KOPT-K1 (cell line): ENCODE data around the gene HLA-DPA1.

ENCODE experiments used
- H3K27ac ChIP-seq: fragments of 200-600 bp; sonication (generic); 2 replicates; pipeline ENCODE4 v1.5.1; 2016; ENCODE audit warnings: antibody characterized with exemption, mild to moderate bottlenecking, low read depth, low read length; ENCODE audit not compliant: poor library complexity, severe bottlenecking
- H3K36me3 ChIP-seq: fragments of 200-600 bp; sonication (generic); 2 replicates; pipeline ENCODE4 v1.5.1; 2017; ENCODE audit warnings: antibody characterized with exemption, mild to moderate bottlenecking, low read length, moderate library complexity; ENCODE audit not compliant: insufficient read depth
- H3K9me3 ChIP-seq: fragments of 200-600 bp; sonication (generic); 2 replicates; pipeline ENCODE4 v1.5.1; 2017; ENCODE audit warnings: antibody characterized with exemption, low read length, mild to moderate bottlenecking; ENCODE audit not compliant: insufficient read depth, poor library complexity, severe bottlenecking

Gene HLA-DPA1

GRCh38 chr6:33057222-33058150 lies 16.0 kb downstream of the HLA-DPA1 start:
- Histone ChIP-seq H3K27ac (no peak overlapping the region), H3K9me3 (no peaks in the 10 kb centered on the region), H3K36me3 (no peaks in the 10 kb centered on the region)

GRCh38 chr6:33053230-33053629 lies 20.2 kb downstream of the HLA-DPA1 start:
- H3K36me3 ChIP-seq, result no peaks in the 10 kb centered on the region
- no peaks in the 10 kb centered on the region for H3K9me3 ChIP-seq
- H3K27ac ChIP-seq, result no peak overlapping the region

DNA sequence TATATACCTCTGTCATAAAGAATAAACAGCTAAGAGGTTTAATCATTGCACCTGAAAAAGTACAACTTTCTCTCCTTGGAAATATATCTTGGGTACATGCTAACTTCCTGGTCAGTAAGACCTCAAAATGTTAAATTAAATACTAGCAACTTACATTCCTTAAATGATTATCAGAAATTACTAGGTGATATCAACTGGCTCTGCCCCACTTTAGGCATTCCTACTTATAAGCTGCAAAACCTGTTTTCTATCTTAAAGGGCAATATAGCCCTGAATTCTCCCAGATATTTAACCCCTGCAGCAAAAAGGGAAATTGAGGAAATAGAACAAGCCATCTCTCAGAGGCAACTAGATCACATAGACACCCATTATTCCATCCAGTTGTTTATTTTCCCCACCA lies 20.8 kb downstream of the HLA-DPA1 start:
- no peaks in the 10 kb centered on the region for H3K9me3 ChIP-seq
- no peak overlapping the region for H3K27ac ChIP-seq
- H3K36me3 ChIP-seq, result no peaks in the 10 kb centered on the region

DNA sequence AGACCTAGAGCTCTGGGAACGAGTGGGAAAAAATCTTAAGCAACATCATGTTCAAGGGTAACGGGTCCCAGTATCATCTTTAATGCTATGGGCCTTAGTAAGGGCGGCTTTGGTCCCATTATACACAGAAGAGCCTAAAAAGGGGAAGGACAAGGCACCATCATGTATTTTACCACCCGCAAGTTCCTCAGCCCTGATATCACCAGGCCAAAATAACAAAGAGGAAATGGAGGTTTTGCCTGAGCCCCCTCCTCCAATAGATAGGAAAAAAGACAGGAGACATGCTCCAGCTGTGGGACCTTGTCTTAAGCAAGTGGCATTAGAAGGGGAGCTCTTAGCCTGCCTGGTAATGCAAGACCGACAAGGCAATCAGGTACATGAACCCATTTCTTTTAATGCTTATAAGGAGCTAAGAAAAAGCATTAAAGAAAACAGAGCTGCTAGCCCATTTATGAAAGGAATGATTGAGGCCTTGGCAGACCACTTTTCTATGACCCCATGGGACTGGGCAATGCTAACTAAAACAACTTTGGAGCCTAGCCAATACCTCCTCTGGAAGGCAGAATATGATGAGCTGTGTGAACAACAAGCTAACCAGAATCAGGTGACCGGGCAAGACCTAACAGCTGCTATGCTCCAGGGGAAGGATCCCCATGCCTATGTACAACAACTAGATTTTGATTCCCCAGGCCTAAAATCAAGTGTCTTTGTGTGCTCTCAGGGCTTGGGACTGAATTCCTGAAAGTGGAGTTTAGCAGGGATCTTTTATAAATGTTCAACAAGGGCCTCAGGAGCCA lies 23.2 kb downstream of the HLA-DPA1 start:
- Histone ChIP-seq H3K36me3 (no peaks in the 10 kb centered on the region), H3K27ac (no peak overlapping the region), H3K9me3 (no peaks in the 10 kb centered on the region)

DNA sequence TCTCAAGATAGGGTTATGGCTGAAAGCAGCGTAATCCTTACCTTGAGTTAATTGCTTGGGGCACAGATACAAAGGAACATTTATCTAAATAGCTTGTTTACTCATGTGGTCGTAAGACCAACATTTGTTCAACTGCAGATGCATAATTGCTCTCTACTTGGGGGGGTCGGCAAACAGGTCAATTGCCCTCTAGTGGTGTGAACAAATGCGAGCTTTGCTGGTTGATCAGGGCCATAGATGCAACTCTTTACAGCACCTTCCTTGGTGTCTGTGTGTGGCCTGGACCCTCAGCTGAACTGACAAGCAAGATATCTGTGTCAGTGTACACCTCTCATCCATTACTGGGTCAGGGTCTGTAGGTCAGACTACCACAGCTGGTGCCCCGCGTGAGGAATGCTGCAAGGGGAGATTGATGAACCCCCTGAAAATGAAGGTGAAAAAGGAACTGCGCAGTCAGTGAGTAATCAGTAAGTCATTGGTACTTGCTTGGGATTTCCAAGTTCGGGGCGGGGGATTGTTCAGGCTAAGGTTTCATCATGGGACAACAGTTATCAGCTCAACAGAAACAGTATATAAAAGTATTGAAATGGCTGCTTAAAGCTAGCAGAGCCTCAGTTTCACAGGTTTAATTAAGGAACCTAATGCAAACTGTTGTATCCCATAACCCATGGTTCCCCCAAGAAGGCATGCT lies 24.0 kb downstream of the HLA-DPA1 start:
- H3K27ac ChIP-seq, result no peak overlapping the region
- no peaks in the 10 kb centered on the region for H3K9me3 ChIP-seq
- no peaks in the 10 kb centered on the region for H3K36me3 ChIP-seq

GRCh38 chr6:33040157-33040556 lies 33.3 kb downstream of the HLA-DPA1 start:
- Histone ChIP-seq H3K9me3 (peaks cover 7% of the 10 kb centered on the region), H3K27ac (no peak overlapping the region), H3K36me3 (no peaks in the 10 kb centered on the region)

DNA sequence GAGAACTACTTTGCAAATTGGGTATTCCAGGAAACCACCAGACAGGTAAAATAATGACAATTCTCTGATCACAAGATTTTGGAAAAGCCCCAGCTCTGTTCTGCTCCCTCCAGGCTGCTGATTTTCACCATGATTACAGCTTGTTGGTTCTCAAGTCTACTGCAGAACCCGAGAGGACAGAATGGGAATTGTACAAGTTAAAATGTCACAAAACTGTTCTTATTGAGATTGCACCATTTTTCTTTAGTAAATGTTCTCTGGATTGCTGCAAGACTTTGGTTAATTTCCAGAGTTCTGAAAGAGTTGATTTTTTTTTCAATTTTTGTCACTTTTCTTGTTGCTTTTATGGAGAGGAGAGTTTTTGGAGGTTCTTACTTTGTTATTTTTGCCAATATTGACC lies 36.9 kb downstream of the HLA-DPA1 start:
- H3K9me3 ChIP-seq, result peaks cover 15% of the 10 kb centered on the region
- H3K36me3 ChIP-seq, result no peaks in the 10 kb centered on the region
- no peak overlapping the region for H3K27ac ChIP-seq

DNA sequence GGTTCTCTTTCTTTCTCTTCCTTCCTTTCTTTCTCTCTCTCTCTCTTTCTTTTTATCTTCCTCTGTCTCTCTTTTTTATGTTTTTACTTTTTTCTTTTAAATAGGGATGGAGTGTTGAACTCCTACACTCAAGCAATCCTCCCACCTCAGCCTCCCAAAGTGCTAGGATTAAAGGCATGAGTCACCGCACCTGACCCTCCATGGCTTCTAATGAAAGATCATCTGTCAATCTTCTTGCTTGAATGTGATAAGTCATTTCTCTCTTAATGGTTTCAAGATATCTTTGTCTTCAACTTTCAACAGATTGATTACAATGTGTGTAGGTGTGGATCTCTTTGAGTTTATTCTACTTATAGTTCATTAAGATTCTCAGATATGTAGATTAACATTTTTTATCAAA lies 38.9 kb downstream of the HLA-DPA1 start:
- Histone ChIP-seq H3K9me3 (peaks cover 15% of the 10 kb centered on the region), H3K27ac (no peak overlapping the region), H3K36me3 (no peaks in the 10 kb centered on the region)

GRCh38 chr6:33030245-33030644 lies 43.2 kb downstream of the HLA-DPA1 start:
- H3K27ac ChIP-seq, result no peak overlapping the region
- H3K9me3 ChIP-seq, result peaks cover 8% of the 10 kb centered on the region
- no peaks in the 10 kb centered on the region for H3K36me3 ChIP-seq

DNA sequence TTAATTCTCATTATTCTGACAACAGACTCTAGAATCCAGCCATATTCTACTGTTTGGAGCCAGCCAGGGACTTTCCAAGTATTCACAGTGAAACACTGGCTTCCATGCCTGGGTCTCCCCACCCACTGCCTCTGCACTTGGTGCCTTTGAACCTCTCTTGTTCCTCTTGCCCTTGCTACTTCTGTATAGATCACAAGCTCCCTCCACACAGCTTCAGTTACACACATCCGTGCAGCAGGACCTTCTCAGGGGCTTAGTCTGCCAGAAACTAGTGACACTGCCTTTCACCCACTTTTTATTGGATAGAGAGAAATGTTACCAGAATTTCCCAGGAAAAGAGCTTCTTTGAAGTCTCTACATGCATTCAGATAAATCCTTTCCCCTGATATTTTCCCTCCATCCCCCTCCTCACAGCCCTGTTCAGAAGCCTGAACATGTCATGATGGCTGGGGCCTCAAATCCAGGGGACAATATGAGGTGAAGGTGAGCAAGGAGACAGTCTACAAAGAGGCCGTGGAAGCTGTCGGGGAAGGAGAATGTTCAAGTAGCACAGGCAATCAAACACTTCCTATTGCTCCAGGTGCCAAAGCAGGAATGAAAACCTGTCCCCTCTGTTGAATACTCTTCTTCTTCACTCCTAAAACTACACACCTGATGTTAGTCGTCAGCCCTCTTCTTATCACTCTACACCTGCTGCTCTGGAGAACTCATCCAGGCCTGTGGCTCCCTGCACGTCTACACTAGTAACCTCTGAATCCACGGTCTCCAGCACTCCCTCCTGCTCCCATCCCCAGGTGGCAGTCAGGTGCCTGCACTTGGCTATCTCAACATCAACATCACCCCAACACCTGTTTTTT lies 43.9 kb downstream of the HLA-DPA1 start:
- Histone ChIP-seq H3K27ac (no peak overlapping the region), H3K36me3 (no peaks in the 10 kb centered on the region), H3K9me3 (peaks cover 1% of the 10 kb centered on the region)

DNA sequence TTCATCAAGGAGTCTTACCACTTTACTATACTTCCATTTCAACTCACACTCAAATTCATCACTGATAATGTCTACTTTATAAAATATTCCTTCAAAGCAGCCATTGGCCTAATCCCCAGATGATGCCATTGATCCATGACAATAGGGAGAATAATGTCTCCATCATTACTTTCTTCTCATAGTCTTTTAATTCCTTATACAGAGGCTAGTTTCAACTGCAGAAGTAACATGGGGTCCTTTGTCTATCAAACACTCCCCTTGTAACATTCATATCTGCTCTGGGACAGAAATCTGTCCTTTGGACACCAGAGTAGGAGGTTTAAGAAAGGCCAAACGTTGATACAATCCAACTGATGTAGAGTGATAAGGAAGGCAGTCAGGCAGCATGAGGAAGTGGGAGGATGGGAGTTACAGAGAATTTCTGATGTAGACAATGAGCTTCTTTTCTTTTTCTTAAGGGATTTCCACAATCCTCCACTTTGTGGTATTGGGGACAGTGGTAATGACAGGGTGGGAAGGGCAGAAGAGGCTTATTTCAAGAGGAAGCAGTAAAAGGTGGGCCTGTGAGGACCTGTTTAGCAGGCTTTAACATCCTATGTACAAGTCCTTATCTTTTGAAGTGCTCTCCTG lies 45.1 kb downstream of the HLA-DPA1 start:
- Histone ChIP-seq H3K27ac (no peak overlapping the region), H3K9me3 (no peaks in the 10 kb centered on the region)

GRCh38 chr6:33024521-33024920 lies 48.9 kb downstream of the HLA-DPA1 start:
- Histone ChIP-seq H3K27ac (no peak overlapping the region), H3K36me3 (no peaks in the 10 kb centered on the region), H3K9me3 (no peaks in the 10 kb centered on the region)

More for the DNA sequence above, 45.1 kb downstream of the HLA-DPA1 start:
- no peaks in the 10 kb centered on the region for H3K36me3 ChIP-seq

DNA sequence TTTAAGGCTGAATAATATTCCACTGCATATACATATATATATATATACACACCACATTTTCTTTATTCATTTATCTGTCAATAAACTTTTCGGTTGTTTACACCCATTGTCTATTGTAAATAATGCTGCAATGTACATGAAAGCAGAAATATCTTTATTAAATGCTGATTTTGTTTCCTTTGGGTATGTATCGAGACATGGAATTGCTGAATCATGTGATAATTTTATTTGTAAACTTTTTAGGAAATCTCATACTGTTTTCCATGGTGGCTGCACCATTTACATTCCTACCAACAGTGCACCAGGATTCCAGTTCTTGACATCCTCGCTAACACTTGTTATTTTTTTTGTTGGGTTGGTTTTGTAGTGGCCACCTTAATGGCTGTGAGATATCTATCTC lies 49.9 kb downstream of the HLA-DPA1 start:
- Histone ChIP-seq H3K36me3 (no peaks in the 10 kb centered on the region), H3K9me3 (no peaks in the 10 kb centered on the region), H3K27ac (no peak overlapping the region)

DNA sequence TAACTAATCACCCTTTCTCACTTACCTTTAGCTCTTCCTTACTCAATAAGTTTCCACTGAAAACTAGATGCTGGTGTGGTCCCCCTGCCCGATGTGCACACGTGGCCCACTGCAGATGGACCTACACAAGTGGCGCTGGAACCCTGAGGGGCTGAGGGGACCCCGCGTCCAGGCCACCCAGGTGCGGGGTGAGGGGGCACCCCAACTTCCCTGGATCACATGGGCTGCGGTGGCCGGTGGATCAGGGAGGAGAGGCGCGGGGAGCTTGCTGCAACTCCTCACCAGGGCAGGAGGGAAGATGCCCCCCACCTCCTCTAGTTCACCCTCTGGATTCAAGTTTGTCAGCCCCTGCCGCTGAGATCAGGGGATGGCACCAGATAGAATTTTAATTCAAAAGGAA lies 51.5 kb downstream of the HLA-DPA1 start:
- Histone ChIP-seq H3K9me3 (no peaks in the 10 kb centered on the region), H3K36me3 (no peaks in the 10 kb centered on the region), H3K27ac (no peak overlapping the region)
